Regular cardiac myocyte (primary cell): ENCODE results near the gene EPS8L3. TPM values are rescaled to one million over a fixed set of nuclear protein-coding genes. Genes with fewer than 3 reads are reported as not detected.

Experiments
- total RNA-seq: library from RNA; depleted of rRNA; stranded (reverse); fragments of >200 nt; gene quantifications from 2 replicates; pipeline ENCODE4 v1.2.3, GENCODE V29; 2014

The EPS8L3 gene
- not detected in 2 replicates for total RNA-seq

GRCh38 chr1:109763646-109764415 is at the start of gene EPS8L3:
Gene EPS8L3, minus strand, starts transcription at chr1:109763923. Its CDS starts 2,174 bp downstream, at chr1:109761749.

GRCh38 chr1:109740615-109741373 is 22.9 kb downstream of the EPS8L3 start, which contains the start of gene GSTM3:
Gene GSTM3, minus strand, starts transcription at chr1:109741038. Its CDS starts 751 bp downstream, at chr1:109740287.

GRCh38 chr1:109711593-109712320 is 52.0 kb downstream of the EPS8L3 start, which contains the start of gene GSTM5:
Gene GSTM5, plus strand, starts transcription at chr1:109712251. Its CDS starts 62 bp downstream, at chr1:109712313.

Other genes with a start within 250 kb of the EPS8L3 start
- under 0.01 TPM in 1 of 2 replicates, not detected in the other for gene GPR61, start 224.1 kb downstream of the EPS8L3 start, total RNA-seq
- 15.2 and 19.9 TPM in 2 replicates for gene GNAI3, start 215.3 kb downstream of the EPS8L3 start, total RNA-seq
- under 0.01 TPM in 2 replicates for gene GNAT2, start 144.3 kb downstream of the EPS8L3 start, total RNA-seq
- gene AMPD2, start 144.1 kb downstream of the EPS8L3 start, total RNA-seq: 84.5 and 98.4 TPM in 2 replicates
- 3.5 and 7.9 TPM in 2 replicates for gene GSTM4, start 107.8 kb downstream of the EPS8L3 start, total RNA-seq
- gene GSTM2, start 95.9 kb downstream of the EPS8L3 start, total RNA-seq: 5.4 and 17.5 TPM in 2 replicates
- 7.0 TPM in 1 of 2 replicates, not detected in the other for gene GSTM1, start 76.1 kb downstream of the EPS8L3 start, total RNA-seq
- 0.19 and 3.9 TPM in 2 replicates for gene GSTM5, start 51.7 kb downstream of the EPS8L3 start, total RNA-seq
- 35.7 and 87.9 TPM in 2 replicates for gene GSTM3, start 22.9 kb downstream of the EPS8L3 start, total RNA-seq
- 15.0 and 39.7 TPM in 2 replicates for gene CSF1, start 146.9 kb upstream of the EPS8L3 start, total RNA-seq
- gene AHCYL1, start 220.8 kb upstream of the EPS8L3 start, total RNA-seq: 54.7 and 59.2 TPM in 2 replicates